Activated CD8-positive, alpha-beta memory T cell treated with anti-CD3 and anti-CD28 coated beads, Interleukin-2, amount 50 U/mL, for 1 hour (primary cell): Measurements from ENCODE around the gene SNRPA1.

Experiments
- DNase-seq: peaks from one replicate; pipeline ENCODE4 v3.0.0-alpha.2; 2020; ENCODE audit errors: extremely low read depth

Gene SNRPA1

DNA sequence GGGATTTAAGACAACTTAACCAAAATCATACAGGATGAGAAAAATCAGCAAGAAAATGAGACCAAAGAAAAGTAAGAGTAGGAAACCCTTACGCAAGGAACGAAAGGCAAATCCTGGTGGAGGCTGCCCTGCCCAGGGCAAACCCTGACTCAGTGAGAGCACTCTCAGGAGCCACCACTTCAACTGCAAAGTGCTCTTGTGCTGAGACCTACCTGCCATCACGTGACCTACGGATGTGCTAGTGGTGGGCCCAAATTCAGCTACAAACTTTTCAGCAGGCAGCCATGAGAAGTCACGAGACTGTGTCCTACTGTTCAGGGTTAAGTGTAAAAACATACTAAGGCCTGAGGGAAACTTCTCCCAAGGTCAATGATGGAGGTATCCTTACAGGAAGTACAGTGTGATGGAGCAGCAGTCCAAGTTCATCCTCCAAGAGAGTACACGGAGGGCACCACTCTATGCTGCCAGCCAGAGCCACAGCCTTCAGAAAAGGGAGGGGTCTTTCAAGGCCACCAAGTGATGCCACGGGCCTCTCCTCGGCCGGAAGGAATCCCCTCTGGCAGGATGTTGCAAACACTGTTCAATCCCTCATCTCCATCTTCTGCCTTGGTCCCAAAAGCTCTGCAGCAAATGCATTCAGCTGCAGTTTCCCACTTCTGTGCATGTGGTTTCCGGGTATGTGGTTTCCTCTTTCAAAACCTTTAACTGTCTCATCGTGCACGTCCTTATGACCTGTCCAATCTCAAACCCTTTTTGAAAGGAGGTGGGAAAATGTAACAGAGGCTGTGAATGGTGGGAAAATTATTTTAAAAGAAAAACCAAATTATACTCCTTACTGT, 52.7 kb downstream of the SNRPA1 start:
- peak; percentile 41 for DNase-seq

- DNase-seq = no peak
Observed at GRCh38 chr15:101240358-101240757, 54.7 kb downstream of the SNRPA1 start.

DNA sequence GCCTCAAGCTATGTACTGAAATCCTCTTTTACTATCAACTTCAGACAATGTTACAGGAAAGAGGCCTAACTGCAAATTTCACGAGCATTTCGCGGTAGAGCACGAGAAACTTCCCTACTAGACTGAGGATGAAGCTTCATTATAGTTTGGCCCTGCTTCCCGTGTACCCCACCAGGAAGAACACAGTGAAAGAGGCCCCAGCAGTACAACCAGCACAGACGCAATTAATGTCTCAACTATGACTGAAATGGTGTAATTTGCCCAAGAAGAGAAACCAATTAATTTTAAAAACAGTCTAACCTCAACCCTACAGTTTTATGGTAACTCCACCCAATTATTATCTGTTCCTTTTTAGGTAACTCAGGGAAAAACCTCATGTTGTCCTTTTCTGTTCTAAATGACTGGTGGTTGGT, 55.3 kb downstream of the SNRPA1 start:
- no peak for DNase-seq

DNA sequence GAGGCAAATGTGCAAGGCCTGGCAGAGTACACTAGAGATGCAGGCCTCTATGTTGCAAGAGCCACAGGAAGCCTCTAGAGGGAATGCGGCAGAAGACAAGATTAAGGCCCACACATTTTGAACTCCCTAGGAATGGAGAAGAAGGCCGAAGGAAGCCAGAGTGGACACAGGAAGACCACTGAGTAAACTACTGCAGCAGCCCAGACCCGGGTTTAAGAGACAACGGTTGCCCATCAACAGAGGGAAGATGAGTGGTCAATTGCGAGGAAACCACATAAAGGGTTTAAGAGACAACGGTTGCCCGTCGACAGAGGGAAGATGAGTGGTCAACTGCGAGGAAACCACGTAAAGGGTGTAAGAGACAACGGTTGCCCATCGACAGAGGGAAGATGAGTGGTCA, 57.8 kb downstream of the SNRPA1 start:
- no peak for DNase-seq

- DNase-seq = no peak
Observed at GRCh38 chr15:101233651-101234280, 61.3 kb downstream of the SNRPA1 start.

DNA sequence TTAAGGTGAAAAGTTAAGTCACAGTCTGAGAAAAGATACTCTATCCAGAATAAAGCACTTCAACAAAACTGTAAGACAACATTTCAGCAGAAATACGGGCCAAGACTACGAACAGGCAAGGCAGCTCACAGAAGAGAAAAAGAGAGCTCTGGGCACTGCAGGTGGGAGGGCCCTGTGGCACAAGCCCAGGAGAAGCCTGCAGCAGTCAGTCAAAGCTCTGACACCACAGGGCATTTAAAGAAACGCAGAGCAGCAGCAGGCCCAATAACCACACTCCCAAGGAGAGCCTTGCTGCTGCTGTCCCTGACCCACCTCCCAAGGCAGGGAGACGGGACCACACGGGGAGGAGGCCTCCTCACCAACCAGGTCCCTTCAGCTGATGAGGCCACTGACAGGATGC, 62.4 kb downstream of the SNRPA1 start:
- DNase-seq = no peak
